Measurements from ENCODE around the gene CFAP299. TPM values are rescaled to one million over a fixed set of nuclear protein-coding genes. Genes with fewer than 3 reads are reported as not detected.
"Not testable (repeated sequence)": the region's sequence is repeated elsewhere in the genome, so short reads cannot be mapped to it uniquely, and the experiment has no call there.

The CFAP299 gene
- total RNA-seq (2014; rRNA removed; shearing (Covaris generic)) = not detected in 2 replicates

DNA sequence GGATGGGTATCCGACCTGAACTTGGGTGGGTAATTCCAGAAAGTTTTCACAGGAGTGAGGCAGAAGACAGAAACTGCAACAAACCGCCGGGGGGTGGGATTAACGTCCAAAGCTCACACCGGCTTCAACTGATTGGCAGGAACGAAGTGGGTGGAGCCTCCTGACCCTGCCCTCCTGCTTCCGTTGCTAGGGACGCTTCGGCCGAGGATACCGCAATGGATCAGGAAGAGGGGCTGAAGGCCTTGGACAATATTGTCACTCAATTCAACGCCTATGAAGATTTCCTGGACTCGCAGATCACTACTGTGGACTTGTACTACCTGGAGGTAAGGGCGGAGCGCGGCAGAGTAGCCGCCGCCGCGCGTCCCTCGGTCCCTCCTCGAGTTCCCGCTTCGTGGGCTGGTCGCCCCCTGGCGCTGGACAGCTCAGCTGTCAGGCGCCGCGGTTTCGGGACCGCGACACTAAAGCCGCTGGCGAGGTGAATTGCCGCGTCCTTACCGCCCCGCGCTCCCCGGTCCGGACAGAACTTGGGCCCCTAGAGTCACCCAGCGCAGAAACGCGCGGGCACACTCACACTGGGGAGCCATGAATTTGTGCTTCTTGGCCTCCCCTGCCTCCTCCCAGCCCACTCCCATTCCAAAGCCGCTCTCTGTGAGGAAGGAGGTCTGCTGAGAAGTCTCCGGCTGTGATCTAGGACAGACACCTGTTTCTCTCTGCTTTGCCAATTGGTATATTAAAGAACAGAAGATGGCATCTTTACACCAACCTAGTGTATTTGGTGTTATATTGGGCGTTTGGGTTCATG lies at the start of gene CFAP299:
TSS of gene CFAP299 (plus strand) at position 177 of the 805 bp plus-strand sequence.
- peak; percentile 84 for DNase-seq
- Histone ChIP-seq H3K27me3 (ENCODE audit: control insufficient read depth, insufficient read depth, low read length) (peaks cover 12% of the 10 kb centered on the region), H3K4me3 (ENCODE audit: insufficient read depth, low read depth, low read length) (peak within 1 kb of the TSS; percentile 47), H3K36me3 (replicated peaks; ENCODE audit: control insufficient read depth, insufficient read depth, low read length) (no peaks in the 10 kb centered on the region)

- no peak overlapping the region for H3K4me3 ChIP-seq (ENCODE audit: insufficient read depth, low read depth, low read length)
- no peaks in the 10 kb centered on the region for H3K27me3 ChIP-seq (ENCODE audit: control insufficient read depth, insufficient read depth, low read length)
- no peaks in the 10 kb centered on the region for H3K36me3 ChIP-seq (replicated peaks; ENCODE audit: control insufficient read depth, insufficient read depth, low read length)
- DNase-seq = no peak
Observed at GRCh38 chr4:80286451-80286850, 49.1 kb upstream of the CFAP299 start.

- not testable (repeated sequence) for DNase-seq; H3K4me3 ChIP-seq (ENCODE audit: insufficient read depth, low read depth, low read length); H3K36me3 ChIP-seq (replicated peaks; ENCODE audit: control insufficient read depth, insufficient read depth, low read length); H3K27me3 ChIP-seq (ENCODE audit: control insufficient read depth, insufficient read depth, low read length)
Observed at GRCh38 chr4:80290665-80291064, 44.9 kb upstream of the CFAP299 start.

- no peaks in the 10 kb centered on the region for H3K36me3 ChIP-seq (replicated peaks; ENCODE audit: control insufficient read depth, insufficient read depth, low read length)
- DNase-seq = no peak
- H3K4me3 ChIP-seq (ENCODE audit: insufficient read depth, low read depth, low read length) = no peak overlapping the region
- no peaks in the 10 kb centered on the region for H3K27me3 ChIP-seq (ENCODE audit: control insufficient read depth, insufficient read depth, low read length)
Observed at GRCh38 chr4:80294206-80294605, 41.3 kb upstream of the CFAP299 start.

- Histone ChIP-seq H3K27me3 (ENCODE audit: control insufficient read depth, insufficient read depth, low read length) (no peaks in the 10 kb centered on the region), H3K36me3 (replicated peaks; ENCODE audit: control insufficient read depth, insufficient read depth, low read length) (no peaks in the 10 kb centered on the region), H3K4me3 (ENCODE audit: insufficient read depth, low read depth, low read length) (no peak overlapping the region)
- no peak for DNase-seq
Observed at GRCh38 chr4:80295336-80295735, 40.2 kb upstream of the CFAP299 start.

DNA sequence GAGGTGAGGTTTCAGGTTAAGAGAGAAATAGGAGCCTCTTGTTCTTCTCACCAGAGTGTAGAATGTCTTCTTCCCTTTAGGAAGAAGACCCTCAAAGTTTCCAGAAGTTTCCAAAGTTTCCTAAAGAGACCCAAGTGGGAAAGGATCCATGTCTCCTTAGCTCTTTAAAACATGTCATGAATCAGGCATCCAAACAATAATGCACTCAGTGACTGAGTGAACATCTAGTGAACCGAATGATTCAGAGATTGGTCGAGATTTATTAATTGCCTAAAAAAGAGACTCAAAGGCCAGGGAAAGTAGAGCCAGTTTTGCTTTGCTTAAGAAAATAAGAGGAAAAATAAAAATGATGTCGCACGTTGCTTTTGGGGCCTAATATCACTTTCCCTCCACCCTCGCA lies 39.7 kb upstream of the CFAP299 start:
- Histone ChIP-seq H3K36me3 (replicated peaks; ENCODE audit: control insufficient read depth, insufficient read depth, low read length) (no peaks in the 10 kb centered on the region), H3K4me3 (ENCODE audit: insufficient read depth, low read depth, low read length) (no peak overlapping the region), H3K27me3 (ENCODE audit: control insufficient read depth, insufficient read depth, low read length) (no peaks in the 10 kb centered on the region)
- DNase-seq = no peak

DNA sequence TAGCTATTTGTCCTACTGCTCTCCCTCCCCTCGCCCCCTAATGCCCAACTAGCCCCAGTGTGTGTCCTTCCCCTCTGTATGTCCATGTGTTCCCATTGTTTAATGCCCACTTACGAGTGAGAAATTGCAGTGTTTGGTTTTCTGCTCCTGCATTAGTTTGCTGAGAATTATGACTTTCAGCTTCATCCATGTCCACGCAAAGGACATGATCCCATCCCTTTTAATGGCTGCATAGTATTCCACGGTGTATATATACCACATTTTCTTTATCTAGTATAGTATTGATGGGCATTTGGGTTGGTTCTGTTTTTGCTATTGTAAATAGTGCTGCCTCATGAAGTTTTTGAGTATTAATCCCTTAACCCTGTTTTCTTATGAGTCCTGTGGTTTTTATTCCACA lies 33.6 kb upstream of the CFAP299 start:
- Histone ChIP-seq H3K36me3 (replicated peaks; ENCODE audit: control insufficient read depth, insufficient read depth, low read length) (no peaks in the 10 kb centered on the region), H3K4me3 (ENCODE audit: insufficient read depth, low read depth, low read length) (no peak overlapping the region), H3K27me3 (ENCODE audit: control insufficient read depth, insufficient read depth, low read length) (no peaks in the 10 kb centered on the region)
- DNase-seq = no peak

GRCh38 chr4:80302616-80303223 lies 32.8 kb upstream of the CFAP299 start:
- Histone ChIP-seq H3K27me3 (ENCODE audit: control insufficient read depth, insufficient read depth, low read length) (no peaks in the 10 kb centered on the region), H3K36me3 (replicated peaks; ENCODE audit: control insufficient read depth, insufficient read depth, low read length) (no peaks in the 10 kb centered on the region), H3K4me3 (ENCODE audit: insufficient read depth, low read depth, low read length) (no peak overlapping the region)
- DNase-seq = no peak

DNA sequence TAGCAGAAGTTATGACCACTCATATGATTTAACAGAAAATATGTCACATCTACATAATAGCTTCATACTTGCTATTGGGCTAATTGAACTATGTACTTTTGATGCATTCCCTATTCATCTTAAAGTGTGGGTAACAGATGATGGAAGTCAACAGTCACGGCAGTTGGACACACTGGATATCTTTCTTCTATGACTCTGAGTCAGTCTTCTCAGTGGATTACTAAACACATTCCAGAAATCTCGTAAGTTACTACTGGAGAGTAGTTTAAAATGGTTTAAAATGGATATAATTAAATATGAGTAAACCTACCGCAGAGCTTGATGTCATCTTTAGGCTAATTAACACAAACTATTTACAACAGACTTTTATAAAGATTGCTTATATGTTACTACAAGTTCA lies 30.1 kb upstream of the CFAP299 start:
- H3K4me3 ChIP-seq (ENCODE audit: insufficient read depth, low read depth, low read length) = no peak overlapping the region
- H3K36me3 ChIP-seq (replicated peaks; ENCODE audit: control insufficient read depth, insufficient read depth, low read length) = no peaks in the 10 kb centered on the region
- H3K27me3 ChIP-seq (ENCODE audit: control insufficient read depth, insufficient read depth, low read length) = no peaks in the 10 kb centered on the region
- no peak for DNase-seq

- Histone ChIP-seq H3K4me3 (ENCODE audit: insufficient read depth, low read depth, low read length) (no peak overlapping the region), H3K36me3 (replicated peaks; ENCODE audit: control insufficient read depth, insufficient read depth, low read length) (no peaks in the 10 kb centered on the region), H3K27me3 (ENCODE audit: control insufficient read depth, insufficient read depth, low read length) (no peaks in the 10 kb centered on the region)
- no peak for DNase-seq
Observed at GRCh38 chr4:80306260-80306659, 29.3 kb upstream of the CFAP299 start.

DNA sequence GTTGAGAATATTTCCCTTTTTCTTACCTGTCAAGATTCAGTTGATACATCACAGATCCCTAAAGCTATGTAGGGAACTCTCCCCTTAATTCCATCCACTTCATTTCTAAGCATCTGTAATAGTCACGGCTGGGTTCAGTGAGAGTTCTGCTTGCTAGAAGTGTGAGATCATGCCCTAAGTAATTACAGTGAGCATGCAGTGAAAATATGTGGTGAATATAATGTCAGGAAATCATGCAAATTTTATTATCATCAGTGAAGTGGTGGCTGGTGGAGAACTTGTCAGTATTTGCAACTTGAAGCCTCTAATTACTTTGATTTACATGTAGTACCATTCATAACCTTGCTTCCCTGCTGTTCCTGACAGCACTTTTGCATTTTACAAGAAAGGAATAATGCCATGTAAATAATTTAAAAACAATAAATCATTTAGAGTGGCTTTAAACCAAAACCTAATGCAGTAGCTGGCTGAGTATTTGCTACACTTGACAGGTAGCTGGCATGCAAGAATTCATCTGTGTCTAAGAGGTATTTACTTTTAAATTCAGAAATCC lies 28.3 kb upstream of the CFAP299 start:
- Histone ChIP-seq H3K4me3 (ENCODE audit: insufficient read depth, low read depth, low read length) (no peak overlapping the region), H3K27me3 (ENCODE audit: control insufficient read depth, insufficient read depth, low read length) (no peaks in the 10 kb centered on the region), H3K36me3 (replicated peaks; ENCODE audit: control insufficient read depth, insufficient read depth, low read length) (no peaks in the 10 kb centered on the region)
- DNase-seq = no peak

GRCh38 chr4:80307774-80308465 lies 27.6 kb upstream of the CFAP299 start:
- no peak for DNase-seq
- Histone ChIP-seq H3K27me3 (ENCODE audit: control insufficient read depth, insufficient read depth, low read length) (no peaks in the 10 kb centered on the region), H3K36me3 (replicated peaks; ENCODE audit: control insufficient read depth, insufficient read depth, low read length) (no peaks in the 10 kb centered on the region), H3K4me3 (ENCODE audit: insufficient read depth, low read depth, low read length) (no peak overlapping the region)

GRCh38 chr4:80308466-80308822 lies 27.1 kb upstream of the CFAP299 start:
- Histone ChIP-seq H3K27me3 (ENCODE audit: control insufficient read depth, insufficient read depth, low read length) (no peaks in the 10 kb centered on the region), H3K36me3 (replicated peaks; ENCODE audit: control insufficient read depth, insufficient read depth, low read length) (no peaks in the 10 kb centered on the region), H3K4me3 (ENCODE audit: insufficient read depth, low read depth, low read length) (no peak overlapping the region)
- no peak for DNase-seq

DNA sequence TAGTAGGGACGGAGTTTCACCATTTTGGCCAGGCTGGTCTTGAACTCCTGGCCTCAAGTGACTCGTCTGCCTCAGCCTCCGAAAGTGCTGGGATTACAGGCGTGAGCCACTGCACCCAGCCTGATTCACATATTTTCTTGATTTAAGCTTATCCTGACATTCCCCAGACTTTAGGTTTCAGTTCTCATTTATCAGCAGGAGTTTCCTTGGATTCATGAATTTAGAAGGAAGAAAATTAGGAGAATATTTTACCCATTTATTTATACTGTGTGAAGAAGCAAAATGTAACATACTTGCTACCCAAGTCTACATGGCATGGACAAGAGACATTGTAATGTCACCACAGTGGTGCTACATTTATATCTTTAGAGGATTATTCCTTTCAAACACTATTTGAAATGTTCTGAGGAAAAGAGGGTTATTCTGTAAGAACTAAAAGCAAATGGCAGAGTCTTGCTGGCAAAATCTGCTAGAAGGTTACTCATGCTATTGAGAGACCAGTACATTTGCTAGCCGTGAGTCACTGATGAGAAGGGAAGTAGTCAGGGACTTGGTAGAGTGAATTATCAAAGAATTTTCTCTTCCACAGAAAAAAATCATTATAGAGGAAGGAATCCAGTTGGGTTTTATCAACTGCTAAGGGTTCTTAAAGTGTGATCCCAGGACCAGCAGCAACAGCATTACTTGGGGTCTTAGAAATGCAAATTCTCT lies 26.1 kb upstream of the CFAP299 start:
- DNase-seq = no peak
- Histone ChIP-seq H3K4me3 (ENCODE audit: insufficient read depth, low read depth, low read length) (no peak overlapping the region), H3K36me3 (replicated peaks; ENCODE audit: control insufficient read depth, insufficient read depth, low read length) (no peaks in the 10 kb centered on the region), H3K27me3 (ENCODE audit: control insufficient read depth, insufficient read depth, low read length) (no peaks in the 10 kb centered on the region)

All from H7 (cell line).